GM23338 (cell line): ENCODE results near the gene MUC21.

Source experiments
- CREB1 ChIP-seq: fragments of 250-450 bp; sonication (Bioruptor Pico); IDR thresholded peaks from 2 replicates; pipeline ENCODE4 v1.5.0; 2020; ENCODE audit warnings: low read depth, mild to moderate bottlenecking, moderate library complexity
- EZH2 ChIP-seq: fragments of 200-600 bp; sonication (generic); IDR thresholded peaks from one replicate; pipeline ENCODE4 v1.8.0; 2017; ENCODE audit warnings: antibody characterized with exemption, mild to moderate bottlenecking, low read depth; ENCODE audit not compliant: unreplicated experiment
- EZH2phosphoT487 ChIP-seq: fragments of 200-600 bp; sonication (generic); IDR thresholded peaks from one replicate; pipeline ENCODE4 v1.8.1; 2018; ENCODE audit warnings: antibody characterized with exemption; ENCODE audit not compliant: unreplicated experiment
- JUNB ChIP-seq: IDR thresholded peaks from one replicate; pipeline ENCODE4 v1.6.1; 2016; ENCODE audit warnings: antibody characterized with exemption; ENCODE audit not compliant: unreplicated experiment
- NANOG ChIP-seq: IDR thresholded peaks from 2 replicates; pipeline ENCODE4 v1.6.1; 2016; ENCODE audit warnings: antibody characterized with exemption, borderline replicate concordance
- POLR2AphosphoS5 ChIP-seq: IDR thresholded peaks from 2 replicates; pipeline ENCODE4 v1.6.1; 2016; ENCODE audit warnings: antibody characterized with exemption, low read depth
- STAT1 ChIP-seq: IDR thresholded peaks from one replicate; pipeline ENCODE4 v1.6.1; 2016; ENCODE audit warnings: antibody characterized with exemption; ENCODE audit not compliant: unreplicated experiment
- ZNF114 ChIP-seq: fragments of 250-450 bp; sonication (Bioruptor Pico); IDR thresholded peaks from 2 replicates; pipeline ENCODE4 v1.5.0; 2020; ENCODE audit warnings: mild to moderate bottlenecking, moderate library complexity
- ZNF331 ChIP-seq: fragments of 250-450 bp; sonication (Bioruptor Pico); IDR thresholded peaks from 2 replicates; pipeline ENCODE4 v1.5.0; 2020; ENCODE audit warnings: low read depth, mild to moderate bottlenecking, moderate library complexity
- TF ChIP-seq, protein P1 (sequence below), 2 experiments: fragments of 200-600 bp in 1 of 2; sonication (generic) in 1 of 2; conservative IDR thresholded peaks; 2 replicates each; pipeline versions ENCODE4 v1.5.1 to v1.6.1; 2016 to 2017; ENCODE audit warnings: antibody characterized with exemption in 2 of 2, low read depth in 2 of 2, mild to moderate bottlenecking in 2 of 2, moderate library complexity in 1 of 2
- TF ChIP-seq, protein P2 (sequence below): IDR thresholded peaks from one replicate; pipeline ENCODE4 v1.6.1; 2018; ENCODE audit warnings: antibody characterized with exemption; ENCODE audit not compliant: unreplicated experiment
- TF ChIP-seq, protein P3 (sequence below): IDR thresholded peaks from 2 replicates; pipeline ENCODE4 v1.6.1; 2016; ENCODE audit warnings: antibody characterized with exemption

DNA sequence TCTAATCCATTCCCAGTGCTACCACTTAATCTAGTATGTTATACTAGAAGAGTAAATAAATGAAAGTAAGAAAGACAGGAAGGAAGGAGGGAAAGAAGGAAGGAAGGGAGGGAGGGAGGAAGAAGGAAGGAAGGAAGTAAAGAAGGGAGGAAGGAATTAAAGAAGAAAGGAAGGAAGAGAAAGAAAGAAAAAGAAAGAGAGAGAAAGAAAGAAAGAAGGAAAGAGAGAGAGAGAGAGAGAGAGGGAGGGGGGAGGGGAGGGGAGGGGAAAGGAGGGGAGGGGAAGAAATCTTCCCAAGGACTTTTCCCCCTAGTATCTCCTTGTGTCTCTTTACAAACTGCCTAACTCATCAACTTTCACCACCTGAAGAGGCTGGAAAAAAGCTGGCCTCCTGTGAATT is 20.8 kb upstream of the MUC21 start:
- TF ChIP-seq EZH2 = no peak
- TF ChIP-seq, protein P1, sequence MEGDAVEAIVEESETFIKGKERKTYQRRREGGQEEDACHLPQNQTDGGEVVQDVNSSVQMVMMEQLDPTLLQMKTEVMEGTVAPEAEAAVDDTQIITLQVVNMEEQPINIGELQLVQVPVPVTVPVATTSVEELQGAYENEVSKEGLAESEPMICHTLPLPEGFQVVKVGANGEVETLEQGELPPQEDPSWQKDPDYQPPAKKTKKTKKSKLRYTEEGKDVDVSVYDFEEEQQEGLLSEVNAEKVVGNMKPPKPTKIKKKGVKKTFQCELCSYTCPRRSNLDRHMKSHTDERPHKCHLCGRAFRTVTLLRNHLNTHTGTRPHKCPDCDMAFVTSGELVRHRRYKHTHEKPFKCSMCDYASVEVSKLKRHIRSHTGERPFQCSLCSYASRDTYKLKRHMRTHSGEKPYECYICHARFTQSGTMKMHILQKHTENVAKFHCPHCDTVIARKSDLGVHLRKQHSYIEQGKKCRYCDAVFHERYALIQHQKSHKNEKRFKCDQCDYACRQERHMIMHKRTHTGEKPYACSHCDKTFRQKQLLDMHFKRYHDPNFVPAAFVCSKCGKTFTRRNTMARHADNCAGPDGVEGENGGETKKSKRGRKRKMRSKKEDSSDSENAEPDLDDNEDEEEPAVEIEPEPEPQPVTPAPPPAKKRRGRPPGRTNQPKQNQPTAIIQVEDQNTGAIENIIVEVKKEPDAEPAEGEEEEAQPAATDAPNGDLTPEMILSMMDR (conservative IDR thresholded peaks at IDR 0.05; ENCODE audit: low read depth in 2 of 2) = no peak
- TF ChIP-seq POLR2AphosphoS5 = no peak
- no peak for TF ChIP-seq EZH2phosphoT487
- TF ChIP-seq, protein P2, sequence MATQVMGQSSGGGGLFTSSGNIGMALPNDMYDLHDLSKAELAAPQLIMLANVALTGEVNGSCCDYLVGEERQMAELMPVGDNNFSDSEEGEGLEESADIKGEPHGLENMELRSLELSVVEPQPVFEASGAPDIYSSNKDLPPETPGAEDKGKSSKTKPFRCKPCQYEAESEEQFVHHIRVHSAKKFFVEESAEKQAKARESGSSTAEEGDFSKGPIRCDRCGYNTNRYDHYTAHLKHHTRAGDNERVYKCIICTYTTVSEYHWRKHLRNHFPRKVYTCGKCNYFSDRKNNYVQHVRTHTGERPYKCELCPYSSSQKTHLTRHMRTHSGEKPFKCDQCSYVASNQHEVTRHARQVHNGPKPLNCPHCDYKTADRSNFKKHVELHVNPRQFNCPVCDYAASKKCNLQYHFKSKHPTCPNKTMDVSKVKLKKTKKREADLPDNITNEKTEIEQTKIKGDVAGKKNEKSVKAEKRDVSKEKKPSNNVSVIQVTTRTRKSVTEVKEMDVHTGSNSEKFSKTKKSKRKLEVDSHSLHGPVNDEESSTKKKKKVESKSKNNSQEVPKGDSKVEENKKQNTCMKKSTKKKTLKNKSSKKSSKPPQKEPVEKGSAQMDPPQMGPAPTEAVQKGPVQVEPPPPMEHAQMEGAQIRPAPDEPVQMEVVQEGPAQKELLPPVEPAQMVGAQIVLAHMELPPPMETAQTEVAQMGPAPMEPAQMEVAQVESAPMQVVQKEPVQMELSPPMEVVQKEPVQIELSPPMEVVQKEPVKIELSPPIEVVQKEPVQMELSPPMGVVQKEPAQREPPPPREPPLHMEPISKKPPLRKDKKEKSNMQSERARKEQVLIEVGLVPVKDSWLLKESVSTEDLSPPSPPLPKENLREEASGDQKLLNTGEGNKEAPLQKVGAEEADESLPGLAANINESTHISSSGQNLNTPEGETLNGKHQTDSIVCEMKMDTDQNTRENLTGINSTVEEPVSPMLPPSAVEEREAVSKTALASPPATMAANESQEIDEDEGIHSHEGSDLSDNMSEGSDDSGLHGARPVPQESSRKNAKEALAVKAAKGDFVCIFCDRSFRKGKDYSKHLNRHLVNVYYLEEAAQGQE = no peak
- TF ChIP-seq, protein P3, sequence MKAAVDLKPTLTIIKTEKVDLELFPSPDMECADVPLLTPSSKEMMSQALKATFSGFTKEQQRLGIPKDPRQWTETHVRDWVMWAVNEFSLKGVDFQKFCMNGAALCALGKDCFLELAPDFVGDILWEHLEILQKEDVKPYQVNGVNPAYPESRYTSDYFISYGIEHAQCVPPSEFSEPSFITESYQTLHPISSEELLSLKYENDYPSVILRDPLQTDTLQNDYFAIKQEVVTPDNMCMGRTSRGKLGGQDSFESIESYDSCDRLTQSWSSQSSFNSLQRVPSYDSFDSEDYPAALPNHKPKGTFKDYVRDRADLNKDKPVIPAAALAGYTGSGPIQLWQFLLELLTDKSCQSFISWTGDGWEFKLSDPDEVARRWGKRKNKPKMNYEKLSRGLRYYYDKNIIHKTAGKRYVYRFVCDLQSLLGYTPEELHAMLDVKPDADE = no peak
- no peak for TF ChIP-seq ZNF331 (CRISPR knock-in tag)
- no peak for TF ChIP-seq CREB1
- TF ChIP-seq JUNB = no peak
- TF ChIP-seq STAT1 = no peak
- no peak for TF ChIP-seq NANOG
- no peak for TF ChIP-seq ZNF114 (CRISPR knock-in tag)
